Measurements from ENCODE around the gene HDC. TPM values are rescaled to one million over a fixed set of nuclear protein-coding genes. Genes with fewer than 3 reads are reported as not detected.

Gene HDC
- total RNA-seq, 4 donors from 2014 or later = 2.4 to 10.0 (median 2.6) TPM; not detected in 1

- TF ChIP-seq CTCF (IDR thresholded peaks at IDR 0.05) = no peak
- ATAC-seq (ENCODE audit: low FRiP score) (no peak), DNase-seq (ENCODE audit: low spot score) (no peak)
Observed at GRCh38 chr15:50222181-50222580, 43.3 kb downstream of the HDC start.

- DNase-seq (ENCODE audit: low spot score) (no peak), ATAC-seq (ENCODE audit: low FRiP score) (no peak)
- no peak for TF ChIP-seq CTCF (IDR thresholded peaks at IDR 0.05)
Observed at GRCh38 chr15:50219820-50220219, 45.7 kb downstream of the HDC start.

- no peak for TF ChIP-seq CTCF (IDR thresholded peaks at IDR 0.05)
- no peak for ATAC-seq (ENCODE audit: low FRiP score)
- DNase-seq (ENCODE audit: low spot score) = no peak
Observed at GRCh38 chr15:50218691-50219090, 46.8 kb downstream of the HDC start.

- no peak for TF ChIP-seq CTCF (IDR thresholded peaks at IDR 0.05)
- DNase-seq (ENCODE audit: low spot score) = no peak
- no peak for ATAC-seq (ENCODE audit: low FRiP score)
Observed at GRCh38 chr15:50218291-50218690, 47.2 kb downstream of the HDC start.

GRCh38 chr15:50210462-50211157 is 54.9 kb downstream of the HDC start:
- ATAC-seq (ENCODE audit: low FRiP score) = no peak
- no peak for DNase-seq (ENCODE audit: low spot score)
- TF ChIP-seq CTCF (IDR thresholded peaks at IDR 0.05) = no peak

- ATAC-seq (ENCODE audit: low FRiP score) = no peak
- DNase-seq (ENCODE audit: low spot score) = no peak
- TF ChIP-seq CTCF (IDR thresholded peaks at IDR 0.05) = no peak
Observed at GRCh38 chr15:50209809-50210208, 55.7 kb downstream of the HDC start.

- no peak for DNase-seq (ENCODE audit: low spot score)
- no peak for ATAC-seq (ENCODE audit: low FRiP score)
- no peak for TF ChIP-seq CTCF (IDR thresholded peaks at IDR 0.05)
Observed at GRCh38 chr15:50206020-50206419, 59.5 kb downstream of the HDC start.

Measured in omental fat pad (tissue), 4 donors.